ENCODE measurements around the gene RBM15. TPM values are rescaled to one million over a fixed set of nuclear protein-coding genes. Genes with fewer than 3 reads are reported as not detected.

RBM15 gene
- total RNA-seq, 3 donors from 2014 or later (not counting 1 experiment from before 2014, with no cell fraction given) = 81.8 to 109 (median 87.0) TPM

- Mint-ChIP-seq H3K9me3 (no peaks in the 10 kb centered on the region), H3K4me3 (no peak overlapping the region), H3K27me3 (ENCODE audit: low read depth in 2 of 2) (no peaks in the 10 kb centered on the region), H3K4me1 (peaks cover 44 to 49% of the 10 kb centered on the region in 2 donors), H3K27ac (no peak overlapping the region), H3K36me3 (no peaks in the 10 kb centered on the region)
- intact Hi-C loops (cut with micrococcal nuclease) = loop anchor here (1.0 to 2.0 kb wide), 3 partner anchors 128 to 912 kb away; partner anchors contain the start of genes KCNC4, PSMA5 and STRIP1
- DNase-seq (peak; percentile 96 to 97), ATAC-seq (peak; percentile 64 to 86 (median 73))
- Histone ChIP-seq H3K36me3 (ENCODE audit: control insufficient read depth, insufficient read depth, low read length) (peaks cover 25% of the 10 kb centered on the region), H3K27me3 (ENCODE audit: control insufficient read depth, insufficient read depth, low read length) (no peaks in the 10 kb centered on the region), H3K27ac (ENCODE audit: low read length) (peak overlapping the region; percentile 99), H3K4me3 (ENCODE audit: low read length) (peak overlapping the region; percentile 98), H3K9me3 (ENCODE audit: control insufficient read depth, insufficient read depth, low read length) (no peaks in the 10 kb centered on the region), H3K4me1 (ENCODE audit: control insufficient read depth, insufficient read depth, low read length) (peaks cover 30% of the 10 kb centered on the region)
- TF ChIP-seq, protein P1, sequence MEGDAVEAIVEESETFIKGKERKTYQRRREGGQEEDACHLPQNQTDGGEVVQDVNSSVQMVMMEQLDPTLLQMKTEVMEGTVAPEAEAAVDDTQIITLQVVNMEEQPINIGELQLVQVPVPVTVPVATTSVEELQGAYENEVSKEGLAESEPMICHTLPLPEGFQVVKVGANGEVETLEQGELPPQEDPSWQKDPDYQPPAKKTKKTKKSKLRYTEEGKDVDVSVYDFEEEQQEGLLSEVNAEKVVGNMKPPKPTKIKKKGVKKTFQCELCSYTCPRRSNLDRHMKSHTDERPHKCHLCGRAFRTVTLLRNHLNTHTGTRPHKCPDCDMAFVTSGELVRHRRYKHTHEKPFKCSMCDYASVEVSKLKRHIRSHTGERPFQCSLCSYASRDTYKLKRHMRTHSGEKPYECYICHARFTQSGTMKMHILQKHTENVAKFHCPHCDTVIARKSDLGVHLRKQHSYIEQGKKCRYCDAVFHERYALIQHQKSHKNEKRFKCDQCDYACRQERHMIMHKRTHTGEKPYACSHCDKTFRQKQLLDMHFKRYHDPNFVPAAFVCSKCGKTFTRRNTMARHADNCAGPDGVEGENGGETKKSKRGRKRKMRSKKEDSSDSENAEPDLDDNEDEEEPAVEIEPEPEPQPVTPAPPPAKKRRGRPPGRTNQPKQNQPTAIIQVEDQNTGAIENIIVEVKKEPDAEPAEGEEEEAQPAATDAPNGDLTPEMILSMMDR (IDR thresholded peaks at IDR 0.05) = peak; percentile 58
- WGBS (ENCODE audit: insufficient coverage) = under 1% methylated on average over 57 of the region's 57 CpGs
Measured at GRCh38 chr1:110338309-110338885, 780 bp upstream of the RBM15 start.

DNA sequence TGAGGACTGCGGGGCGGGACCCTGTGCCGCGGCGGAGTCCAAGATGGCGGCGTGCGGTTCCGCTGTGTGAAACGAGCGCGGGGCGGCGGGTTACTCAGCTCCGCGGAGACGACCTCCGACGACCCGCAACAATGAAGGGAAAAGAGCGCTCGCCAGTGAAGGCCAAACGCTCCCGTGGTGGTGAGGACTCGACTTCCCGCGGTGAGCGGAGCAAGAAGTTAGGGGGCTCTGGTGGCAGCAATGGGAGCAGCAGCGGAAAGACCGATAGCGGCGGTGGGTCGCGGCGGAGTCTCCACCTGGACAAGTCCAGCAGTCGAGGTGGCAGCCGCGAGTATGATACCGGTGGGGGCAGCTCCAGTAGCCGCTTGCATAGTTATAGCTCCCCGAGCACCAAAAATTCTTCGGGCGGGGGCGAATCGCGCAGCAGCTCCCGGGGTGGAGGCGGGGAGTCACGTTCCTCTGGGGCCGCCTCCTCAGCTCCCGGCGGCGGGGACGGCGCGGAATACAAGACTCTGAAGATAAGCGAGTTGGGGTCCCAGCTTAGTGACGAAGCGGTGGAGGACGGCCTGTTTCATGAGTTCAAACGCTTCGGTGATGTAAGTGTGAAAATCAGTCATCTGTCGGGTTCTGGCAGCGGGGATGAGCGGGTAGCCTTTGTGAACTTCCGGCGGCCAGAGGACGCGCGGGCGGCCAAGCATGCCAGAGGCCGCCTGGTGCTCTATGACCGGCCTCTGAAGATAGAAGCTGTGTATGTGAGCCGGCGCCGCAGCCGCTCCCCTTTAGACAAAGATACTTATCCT is 430 bp downstream of the RBM15 start:
- DNase-seq = peak; percentile 71 to 74
- intact Hi-C loops (cut with micrococcal nuclease) = loop anchor here (1.0 to 2.0 kb wide), 3 partner anchors 68 to 913 kb away; partner anchors contain the start of genes LAMTOR5, PSMA5 and STRIP1
- Mint-ChIP-seq H3K4me1 (peaks cover 56 to 61% of the 10 kb centered on the region in 2 donors), H3K27me3 (ENCODE audit: low read depth in 2 of 2) (no peaks in the 10 kb centered on the region), H3K27ac (no peak overlapping the region), H3K9me3 (no peaks in the 10 kb centered on the region), H3K4me3 (no peak overlapping the region), H3K36me3 (no peaks in the 10 kb centered on the region)
- WGBS (ENCODE audit: insufficient coverage) = under 1% methylated on average over 77 of the region's 77 CpGs
- peak; percentile 4 to 13 (median 9) for ATAC-seq
- TF ChIP-seq, protein P1 (IDR thresholded peaks at IDR 0.05) = no peak
- peak overlapping the region; percentile 98 for H3K4me3 ChIP-seq (ENCODE audit: low read length)
- peaks cover 30% of the 10 kb centered on the region for H3K4me1 ChIP-seq (ENCODE audit: control insufficient read depth, insufficient read depth, low read length)
- no peaks in the 10 kb centered on the region for H3K27me3 ChIP-seq (ENCODE audit: control insufficient read depth, insufficient read depth, low read length)
- H3K27ac ChIP-seq (ENCODE audit: low read length) = peak overlapping the region; percentile 99
- H3K9me3 ChIP-seq (ENCODE audit: control insufficient read depth, insufficient read depth, low read length) = no peaks in the 10 kb centered on the region
- peaks cover 35% of the 10 kb centered on the region for H3K36me3 ChIP-seq (ENCODE audit: control insufficient read depth, insufficient read depth, low read length)

DNA sequence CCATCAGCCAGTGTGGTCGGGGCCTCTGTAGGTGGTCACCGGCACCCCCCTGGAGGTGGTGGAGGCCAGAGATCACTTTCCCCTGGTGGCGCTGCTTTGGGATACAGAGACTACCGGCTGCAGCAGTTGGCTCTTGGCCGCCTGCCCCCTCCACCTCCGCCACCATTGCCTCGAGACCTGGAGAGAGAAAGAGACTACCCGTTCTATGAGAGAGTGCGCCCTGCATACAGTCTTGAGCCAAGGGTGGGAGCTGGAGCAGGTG is 961 bp downstream of the RBM15 start:
- H3K4me1 Mint-ChIP-seq = peaks cover 58 to 61% of the 10 kb centered on the region in 2 donors
- H3K4me3 Mint-ChIP-seq = no peak overlapping the region
- peaks cover 30% of the 10 kb centered on the region for H3K4me1 ChIP-seq (ENCODE audit: control insufficient read depth, insufficient read depth, low read length)

More for the DNA sequence above, 961 bp downstream of the RBM15 start:
- H3K27ac ChIP-seq (ENCODE audit: low read length) = peak overlapping the region; percentile 99
- no peaks in the 10 kb centered on the region for H3K27me3 ChIP-seq (ENCODE audit: control insufficient read depth, insufficient read depth, low read length)
- DNase-seq (no peak), ATAC-seq (no peak)
- no peaks in the 10 kb centered on the region for H3K9me3 Mint-ChIP-seq
- H3K36me3 ChIP-seq (ENCODE audit: control insufficient read depth, insufficient read depth, low read length) = peaks cover 35% of the 10 kb centered on the region
- 21% methylated on average over 9 of the region's 9 CpGs for WGBS (ENCODE audit: insufficient coverage)
- H3K9me3 ChIP-seq (ENCODE audit: control insufficient read depth, insufficient read depth, low read length) = no peaks in the 10 kb centered on the region
- no peaks in the 10 kb centered on the region for H3K27me3 Mint-ChIP-seq (ENCODE audit: low read depth in 2 of 2)
- intact Hi-C loops (cut with micrococcal nuclease) = no loop called here
- no peaks in the 10 kb centered on the region for H3K36me3 Mint-ChIP-seq
- H3K27ac Mint-ChIP-seq = no peak overlapping the region
- H3K4me3 ChIP-seq (ENCODE audit: low read length) = peak overlapping the region; percentile 98
- TF ChIP-seq, protein P1 (IDR thresholded peaks at IDR 0.05) = no peak

Data from natural killer cell (primary cell).